Breast epithelium (tissue), 3 donors: ENCODE measurements around the gene PTPN7.

ENCODE experiments used
- POLR2A ChIP-seq: fragments of 450-650 bp; IDR thresholded peaks from one replicate; pipeline ENCODE4 v1.6.1; 2016; ENCODE audit warnings: antibody characterized with exemption, mild to moderate bottlenecking, moderate library complexity
- TF ChIP-seq, protein P1 (sequence below), 3 donors: fragments of 450-650 bp; IDR thresholded peaks; one replicate each; pipeline ENCODE4 v1.5.1; 2016 to 2017; ENCODE audit warnings: antibody characterized with exemption in 3 of 3, mild to moderate bottlenecking in 3 of 3, moderate library complexity in 3 of 3

DNA sequence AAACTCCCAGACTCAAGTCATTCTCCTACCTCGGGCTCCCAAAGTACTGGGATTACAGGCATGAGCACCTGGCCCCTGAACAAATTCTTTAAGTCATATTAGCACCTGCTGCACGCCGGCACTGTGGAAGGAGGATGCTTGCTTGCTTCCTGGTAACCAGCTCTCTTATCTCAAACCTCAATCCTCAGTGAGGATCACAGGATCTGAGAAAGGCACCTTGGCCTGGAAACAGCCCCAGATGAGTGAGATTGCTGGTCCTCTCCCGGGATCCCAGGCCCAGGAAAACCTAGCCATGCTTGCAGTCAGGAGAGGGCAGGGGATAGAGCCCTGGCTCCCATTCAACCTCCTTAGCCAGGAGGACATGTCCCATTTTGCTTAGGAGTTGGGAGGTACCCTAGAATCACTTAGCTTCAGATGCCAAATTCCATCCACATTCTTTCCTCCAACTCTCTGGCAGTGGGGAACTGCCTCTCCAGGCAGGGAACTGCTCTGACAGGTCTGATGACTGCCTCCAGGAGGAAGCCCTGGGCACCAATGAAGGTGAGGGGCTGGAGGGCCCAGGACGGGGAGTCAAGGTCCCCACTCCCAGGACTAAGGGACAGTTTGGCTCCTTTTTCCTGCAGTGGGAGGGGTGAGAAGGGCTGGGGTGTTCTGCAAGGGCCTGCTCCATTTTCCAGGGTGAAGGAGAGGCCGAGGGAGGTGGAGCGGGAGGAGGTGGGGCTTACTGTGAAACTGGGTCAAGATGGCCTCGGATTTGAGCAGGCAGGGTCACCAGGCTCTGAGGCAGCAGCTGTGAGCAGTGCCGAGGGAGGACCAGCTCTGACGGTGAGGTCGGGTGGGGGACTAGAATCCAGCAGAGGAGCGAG lies 28.2 kb downstream of the PTPN7 start:
- TF ChIP-seq, protein P1, sequence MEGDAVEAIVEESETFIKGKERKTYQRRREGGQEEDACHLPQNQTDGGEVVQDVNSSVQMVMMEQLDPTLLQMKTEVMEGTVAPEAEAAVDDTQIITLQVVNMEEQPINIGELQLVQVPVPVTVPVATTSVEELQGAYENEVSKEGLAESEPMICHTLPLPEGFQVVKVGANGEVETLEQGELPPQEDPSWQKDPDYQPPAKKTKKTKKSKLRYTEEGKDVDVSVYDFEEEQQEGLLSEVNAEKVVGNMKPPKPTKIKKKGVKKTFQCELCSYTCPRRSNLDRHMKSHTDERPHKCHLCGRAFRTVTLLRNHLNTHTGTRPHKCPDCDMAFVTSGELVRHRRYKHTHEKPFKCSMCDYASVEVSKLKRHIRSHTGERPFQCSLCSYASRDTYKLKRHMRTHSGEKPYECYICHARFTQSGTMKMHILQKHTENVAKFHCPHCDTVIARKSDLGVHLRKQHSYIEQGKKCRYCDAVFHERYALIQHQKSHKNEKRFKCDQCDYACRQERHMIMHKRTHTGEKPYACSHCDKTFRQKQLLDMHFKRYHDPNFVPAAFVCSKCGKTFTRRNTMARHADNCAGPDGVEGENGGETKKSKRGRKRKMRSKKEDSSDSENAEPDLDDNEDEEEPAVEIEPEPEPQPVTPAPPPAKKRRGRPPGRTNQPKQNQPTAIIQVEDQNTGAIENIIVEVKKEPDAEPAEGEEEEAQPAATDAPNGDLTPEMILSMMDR (IDR thresholded peaks at IDR 0.05) = no peak
- TF ChIP-seq POLR2A = no peak
